Ectodermal cell (in vitro differentiated cells): ENCODE results near the gene CTNNA1.
A peak's percentile ranks its signal among the peaks of the same experiment; 100 is the strongest.
"Not testable (repeated sequence)": the region's sequence is repeated elsewhere in the genome, so short reads cannot be mapped to it uniquely, and the experiment has no call there.

Experiments
- H3K27ac ChIP-seq: 2 replicates; pipeline ENCODE4 v1.7.0; 2013; ENCODE audit warnings: mild to moderate bottlenecking, low read depth, low read length; ENCODE audit not compliant: insufficient read depth, poor library complexity, severe bottlenecking
- H3K27me3 ChIP-seq: 2 replicates; pipeline ENCODE4 v1.7.0; 2013; ENCODE audit warnings: mild to moderate bottlenecking, low read length; ENCODE audit not compliant: insufficient read depth, control insufficient read depth, poor library complexity, severe bottlenecking
- H3K36me3 ChIP-seq: one replicate; pipeline ENCODE4 v1.7.0; 2013; ENCODE audit warnings: low read length; ENCODE audit not compliant: control insufficient read depth, insufficient read depth
- H3K4me1 ChIP-seq: one replicate; pipeline ENCODE4 v1.7.0; 2013; ENCODE audit warnings: low read length; ENCODE audit not compliant: control insufficient read depth, insufficient read depth
- H3K4me3 ChIP-seq: 2 replicates; pipeline ENCODE4 v1.7.0; 2013; ENCODE audit warnings: low read depth, low read length, control low read depth; ENCODE audit not compliant: insufficient read depth
- H3K9me3 ChIP-seq: 2 replicates; pipeline ENCODE4 v1.7.0; 2013; ENCODE audit warnings: mild to moderate bottlenecking, low read length, moderate library complexity; ENCODE audit not compliant: control insufficient read depth
- WGBS, 2 experiments: methylation state at CpG; one replicate each; pipeline ENCODE4 v1.1.7; 2013; ENCODE audit warnings: missing lambda C conversion rate in 2 of 2; 5-methylcytosine and 5-hydroxymethylcytosine counted together

The CTNNA1 gene

DNA sequence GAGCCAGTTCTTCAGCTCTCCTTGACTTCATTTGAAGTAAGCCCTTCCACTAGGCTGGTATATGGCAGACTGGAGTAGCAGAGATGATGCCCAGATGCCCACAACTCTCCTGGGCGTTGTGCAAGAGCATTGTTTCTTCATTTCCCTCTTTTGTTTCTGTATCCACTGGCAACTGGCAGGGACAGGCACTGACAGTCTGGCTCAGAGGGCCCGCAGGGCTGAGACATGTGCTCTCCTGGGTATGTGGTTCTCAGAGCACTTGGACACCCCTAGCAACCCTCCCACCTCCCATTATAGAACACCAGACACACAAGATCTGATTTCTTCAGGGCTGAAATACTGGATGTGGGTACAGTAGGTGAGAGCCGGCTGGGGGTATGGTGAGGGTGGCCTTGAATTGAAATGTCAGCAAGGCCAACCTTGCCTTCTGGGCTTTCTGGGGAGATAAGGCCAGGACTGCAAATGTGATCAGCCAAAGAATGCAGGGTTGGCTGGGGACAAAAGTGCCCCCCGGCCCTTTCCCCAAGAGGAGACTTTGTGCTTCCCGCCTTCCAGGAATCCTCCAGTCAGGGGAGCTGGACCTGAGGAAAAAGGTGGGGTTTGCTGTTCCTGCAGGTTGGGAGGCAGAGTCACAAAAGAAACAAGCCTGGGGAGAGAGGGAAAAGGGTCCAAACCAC is 28.6 kb upstream of the CTNNA1 start:
- WGBS, 2 experiments, result 80 to 81% methylated on average over 5 of the region's 5 CpGs
- H3K9me3 ChIP-seq, result no peaks in the 10 kb centered on the region

GRCh38 chr5:138725153-138725817 is 27.9 kb upstream of the CTNNA1 start:
- Histone ChIP-seq H3K27ac (peak overlapping the region; percentile 45), H3K36me3 (no peaks in the 10 kb centered on the region), H3K4me1 (peaks cover 17% of the 10 kb centered on the region), H3K9me3 (no peaks in the 10 kb centered on the region), H3K27me3 (no peaks in the 10 kb centered on the region), H3K4me3 (no peak overlapping the region)
- WGBS, 2 experiments, result 35 to 37% methylated on average over 12 of the region's 12 CpGs

More for the DNA sequence above, 28.6 kb upstream of the CTNNA1 start:
- Histone ChIP-seq H3K4me1 (peaks cover 17% of the 10 kb centered on the region), H3K27ac (no peak overlapping the region), H3K27me3 (no peaks in the 10 kb centered on the region), H3K4me3 (no peak overlapping the region), H3K36me3 (no peaks in the 10 kb centered on the region)

- H3K27ac ChIP-seq, result peak overlapping the region; percentile 45
- H3K36me3 ChIP-seq, result no peaks in the 10 kb centered on the region
- no peaks in the 10 kb centered on the region for H3K9me3 ChIP-seq
- H3K27me3 ChIP-seq, result no peaks in the 10 kb centered on the region
- H3K4me3 ChIP-seq, result no peak overlapping the region
- peaks cover 17% of the 10 kb centered on the region for H3K4me1 ChIP-seq
- 65 to 67% methylated on average over 6 of the region's 6 CpGs for WGBS, 2 experiments
These were observed 27.3 kb upstream of the CTNNA1 start for GRCh38 chr5:138725818-138726416.

DNA sequence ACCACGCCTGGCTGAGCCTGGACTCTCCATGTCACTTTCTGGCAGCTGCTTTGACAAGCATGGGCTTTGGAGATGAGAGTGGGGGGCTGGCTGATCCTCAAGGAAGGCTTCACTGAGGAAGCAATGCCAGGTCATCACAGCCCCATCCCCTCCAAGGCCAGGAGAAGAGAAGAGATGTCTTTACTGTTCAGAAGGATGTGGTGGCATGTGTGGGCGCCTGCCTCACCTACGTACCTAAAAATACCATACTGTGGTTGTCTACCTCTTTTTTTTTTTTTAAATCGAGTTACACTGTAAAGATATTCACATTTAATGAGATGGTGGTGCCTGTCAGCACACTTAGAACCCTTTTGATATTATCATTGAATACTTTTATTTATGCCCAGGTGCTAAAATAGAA is 26.4 kb upstream of the CTNNA1 start:
- Histone ChIP-seq H3K4me3 (no peak overlapping the region), H3K4me1 (peaks cover 17% of the 10 kb centered on the region), H3K36me3 (no peaks in the 10 kb centered on the region), H3K27ac (no peak overlapping the region), H3K9me3 (no peaks in the 10 kb centered on the region), H3K27me3 (no peaks in the 10 kb centered on the region)
- WGBS, 2 experiments, result 90 to 98% methylated on average over 1 to 3 of the region's 4 CpGs

DNA sequence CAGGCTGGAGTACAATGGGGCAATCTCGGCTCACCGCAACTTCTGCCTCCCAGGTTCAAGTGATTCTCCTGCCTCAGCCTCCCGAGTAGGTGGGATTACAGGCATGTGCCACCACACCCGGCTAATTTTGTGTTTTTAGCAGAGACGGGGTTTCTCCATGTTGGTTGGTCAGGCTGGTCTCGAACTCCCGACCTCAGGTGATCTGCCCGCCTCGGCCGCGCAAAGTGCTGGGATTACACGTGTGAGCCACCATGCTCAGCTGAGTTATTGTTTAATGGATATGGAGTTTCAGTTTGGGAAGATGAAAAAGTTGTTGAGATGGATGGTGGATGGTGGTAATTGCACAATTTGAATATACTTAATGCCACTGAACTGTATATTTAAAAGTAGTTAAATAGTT is 22.7 kb upstream of the CTNNA1 start:
- H3K27ac ChIP-seq, H3K36me3 ChIP-seq, H3K4me3 ChIP-seq, H3K27me3 ChIP-seq, H3K9me3 ChIP-seq: not testable (repeated sequence)
- 89% methylated on average over 12 of the region's 12 CpGs for WGBS, 2 experiments
- H3K4me1 ChIP-seq, result peaks cover 11% of the 10 kb centered on the region

DNA sequence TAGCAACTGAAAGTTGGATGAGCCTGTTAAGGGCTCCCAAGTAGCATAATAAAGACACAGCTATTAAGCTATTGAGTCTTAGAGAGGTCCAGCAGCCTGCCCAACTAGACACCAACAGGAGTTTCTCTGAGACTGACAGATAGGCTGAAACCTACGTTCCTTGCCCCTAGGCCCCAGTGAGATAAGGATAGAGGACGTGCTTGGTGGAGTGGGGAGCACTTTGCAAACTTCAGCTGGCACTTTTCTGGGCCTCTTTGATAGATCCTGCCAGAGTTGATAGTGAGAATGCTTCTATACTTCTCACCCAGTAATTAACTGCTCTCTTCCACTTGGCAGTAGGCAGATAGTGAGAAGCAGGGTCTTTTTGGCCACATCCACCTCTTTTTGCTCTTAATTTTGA is 20.8 kb upstream of the CTNNA1 start:
- no peaks in the 10 kb centered on the region for H3K4me1 ChIP-seq
- H3K4me3 ChIP-seq, result no peak overlapping the region
- no peaks in the 10 kb centered on the region for H3K9me3 ChIP-seq
- WGBS, 2 experiments, result 84 to 90% methylated on average over 2 of the region's 2 CpGs
- H3K27me3 ChIP-seq, result no peaks in the 10 kb centered on the region
- H3K36me3 ChIP-seq, result no peaks in the 10 kb centered on the region
- no peak overlapping the region for H3K27ac ChIP-seq

- no peak overlapping the region for H3K4me3 ChIP-seq
- no peaks in the 10 kb centered on the region for H3K36me3 ChIP-seq
- H3K27me3 ChIP-seq, result no peaks in the 10 kb centered on the region
- 90 to 92% methylated on average over 4 of the region's 4 CpGs for WGBS, 2 experiments
- H3K4me1 ChIP-seq, result no peaks in the 10 kb centered on the region
- no peaks in the 10 kb centered on the region for H3K9me3 ChIP-seq
- no peak overlapping the region for H3K27ac ChIP-seq
These were observed 20.3 kb upstream of the CTNNA1 start for GRCh38 chr5:138732933-138733332.

DNA sequence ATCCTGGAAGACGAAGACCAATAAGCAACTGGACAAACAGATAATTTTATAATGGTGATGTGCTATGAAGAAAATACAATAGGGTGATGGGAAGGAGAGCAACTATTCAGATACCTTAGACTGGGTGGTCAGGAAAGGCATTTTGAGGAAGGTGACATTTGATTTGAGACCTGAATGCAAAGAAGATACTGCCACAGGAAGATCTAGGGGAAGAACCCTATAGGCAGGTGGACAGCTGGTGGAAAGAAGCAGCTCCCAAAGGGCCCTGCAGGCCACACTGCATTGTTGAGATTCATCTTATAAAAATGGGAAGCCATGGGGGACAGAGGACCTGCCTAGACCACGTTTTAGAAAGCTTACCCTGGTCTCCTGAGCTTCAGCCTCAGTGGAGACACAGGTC is 19.7 kb upstream of the CTNNA1 start:
- Histone ChIP-seq H3K27me3 (no peaks in the 10 kb centered on the region), H3K4me1 (no peaks in the 10 kb centered on the region), H3K27ac (no peak overlapping the region), H3K36me3 (no peaks in the 10 kb centered on the region), H3K9me3 (no peaks in the 10 kb centered on the region), H3K4me3 (no peak overlapping the region)
- WGBS, 2 experiments, result 79 to 81% methylated on average over 2 of the region's 2 CpGs

DNA sequence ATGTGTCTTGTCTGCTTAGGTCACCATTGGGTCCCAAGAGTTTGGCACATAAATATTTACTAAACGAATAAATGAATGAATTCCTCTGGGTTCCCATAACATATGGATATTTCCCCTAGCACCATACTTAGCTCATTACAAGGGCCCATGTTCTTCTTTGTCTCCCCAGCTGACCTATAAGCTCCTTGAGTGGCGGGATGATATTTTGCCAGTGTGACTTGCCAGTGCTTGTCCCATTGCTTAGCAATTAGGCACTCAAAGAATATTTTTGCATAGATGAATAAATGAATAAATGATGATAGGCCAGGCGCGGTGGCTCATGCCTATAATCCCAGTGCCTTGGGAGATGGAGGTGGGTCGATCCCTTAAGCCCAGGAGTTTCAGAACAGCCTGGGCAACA is 16.9 kb upstream of the CTNNA1 start:
- H3K4me3 ChIP-seq, result no peak overlapping the region
- 92 to 96% methylated on average over 5 of the region's 5 CpGs for WGBS, 2 experiments
- peaks cover 4% of the 10 kb centered on the region for H3K4me1 ChIP-seq

DNA sequence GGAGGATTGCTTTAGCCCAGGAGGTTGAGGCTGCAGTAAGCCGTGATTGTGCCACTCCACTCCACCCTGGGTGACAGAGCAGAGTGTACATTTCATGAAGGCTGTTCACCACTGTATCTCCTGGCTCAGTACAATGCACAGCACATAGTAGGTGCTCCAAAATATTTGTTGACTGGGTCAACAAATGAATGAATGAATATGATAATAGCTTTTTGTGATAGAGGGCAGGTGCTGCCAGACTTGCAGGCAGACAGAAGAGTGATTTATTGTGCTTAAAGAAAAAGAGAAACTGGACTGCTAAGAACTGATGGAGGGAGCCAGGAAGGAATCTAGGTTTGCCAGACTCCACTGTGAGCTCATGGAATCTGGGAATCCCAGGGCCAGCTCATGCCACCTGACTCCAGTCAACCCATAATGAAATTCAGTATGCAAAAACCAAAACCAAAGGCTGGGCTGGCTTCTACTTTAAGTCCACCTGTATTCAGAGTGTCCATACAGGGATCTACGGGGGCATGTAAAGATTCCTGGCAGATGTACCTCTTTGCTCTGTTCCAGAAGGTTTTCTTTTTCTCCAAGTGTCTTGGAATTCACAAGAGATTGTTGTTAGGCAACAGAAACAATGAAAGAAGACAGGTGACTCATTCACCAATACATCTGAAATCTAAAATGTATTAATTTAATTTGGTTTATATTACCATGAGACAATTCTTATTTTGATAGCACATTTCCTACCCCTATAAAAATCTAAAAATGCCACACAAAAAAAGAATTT is 15.5 kb upstream of the CTNNA1 start:
- no peaks in the 10 kb centered on the region for H3K36me3 ChIP-seq
- H3K4me1 ChIP-seq, result peaks cover 4% of the 10 kb centered on the region
- H3K4me3 ChIP-seq, result no peak overlapping the region
- no peaks in the 10 kb centered on the region for H3K27me3 ChIP-seq
- no peak overlapping the region for H3K27ac ChIP-seq
- 91 to 93% methylated on average over 2 of the region's 2 CpGs for WGBS, 2 experiments
- H3K9me3 ChIP-seq, result no peaks in the 10 kb centered on the region

More for the DNA sequence above, 16.9 kb upstream of the CTNNA1 start:
- H3K27me3 ChIP-seq, result no peaks in the 10 kb centered on the region
- H3K9me3 ChIP-seq, result no peaks in the 10 kb centered on the region
- H3K27ac ChIP-seq, result no peak overlapping the region
- H3K36me3 ChIP-seq, result no peaks in the 10 kb centered on the region
